ENCODE results near the gene SAT1.

SAT1 gene

GRCh38 chrX:23779025-23779424, 3.9 kb upstream of the SAT1 start:
- no peak for DNase-seq

DNA sequence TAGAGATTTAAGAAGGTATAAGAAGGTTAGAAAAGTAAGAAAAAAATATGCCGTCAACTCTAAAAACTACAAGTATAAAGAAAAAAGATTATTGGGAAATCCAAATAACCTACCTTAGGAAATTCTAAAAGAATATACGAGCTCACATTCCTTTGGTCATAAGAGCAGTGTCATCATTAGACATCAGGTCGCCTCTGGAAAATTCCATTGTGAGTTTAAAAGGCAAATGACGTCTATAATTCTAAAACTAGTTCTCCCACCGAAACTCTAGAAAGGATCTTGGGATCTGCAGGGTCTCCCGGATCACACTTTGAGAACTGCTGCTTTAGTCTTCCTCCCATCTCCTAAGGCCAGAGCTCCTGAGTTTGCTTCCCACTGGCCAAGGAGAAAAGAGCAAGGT, 518 bp upstream of the SAT1 start:
- no peak for DNase-seq

DNA sequence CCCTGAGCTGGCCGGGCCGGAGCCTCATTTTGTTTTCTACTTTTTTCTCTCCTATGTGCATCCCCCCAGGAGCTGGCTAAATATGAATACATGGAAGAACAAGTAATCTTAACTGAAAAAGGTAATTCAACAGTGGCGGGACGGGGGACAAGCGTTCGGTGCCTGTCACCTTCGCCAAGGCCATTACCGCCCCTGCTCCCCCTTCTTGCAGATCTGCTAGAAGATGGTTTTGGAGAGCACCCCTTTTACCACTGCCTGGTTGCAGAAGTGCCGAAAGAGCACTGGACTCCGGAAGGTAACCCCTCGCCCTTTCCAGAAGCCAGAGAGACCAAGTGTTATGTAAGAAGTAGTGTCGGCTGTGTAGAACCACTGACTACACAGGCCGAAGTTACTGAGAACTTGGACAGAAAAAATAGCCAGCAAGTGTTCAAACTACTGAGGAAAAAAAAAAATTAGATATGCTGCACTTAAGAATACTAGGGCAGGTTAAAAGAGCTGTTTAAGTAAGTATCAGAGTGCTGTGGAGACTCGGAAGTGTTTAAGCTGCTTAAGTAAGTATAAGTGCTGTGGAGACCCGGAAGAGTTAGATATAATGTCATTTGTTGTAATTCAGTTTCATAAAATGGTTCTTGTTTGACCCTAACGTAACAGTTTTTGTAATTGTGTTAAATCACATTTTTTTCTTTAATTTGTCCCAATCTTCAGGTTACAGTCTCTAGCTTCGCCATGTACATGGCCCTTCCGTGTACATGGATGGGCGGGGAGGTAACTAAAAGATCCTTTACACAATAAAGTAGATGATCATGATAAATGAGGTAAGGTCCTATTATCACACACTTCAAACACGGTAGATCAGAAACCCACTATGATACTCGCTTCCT, 856 bp downstream of the SAT1 start:
- no peak for DNase-seq

DNA sequence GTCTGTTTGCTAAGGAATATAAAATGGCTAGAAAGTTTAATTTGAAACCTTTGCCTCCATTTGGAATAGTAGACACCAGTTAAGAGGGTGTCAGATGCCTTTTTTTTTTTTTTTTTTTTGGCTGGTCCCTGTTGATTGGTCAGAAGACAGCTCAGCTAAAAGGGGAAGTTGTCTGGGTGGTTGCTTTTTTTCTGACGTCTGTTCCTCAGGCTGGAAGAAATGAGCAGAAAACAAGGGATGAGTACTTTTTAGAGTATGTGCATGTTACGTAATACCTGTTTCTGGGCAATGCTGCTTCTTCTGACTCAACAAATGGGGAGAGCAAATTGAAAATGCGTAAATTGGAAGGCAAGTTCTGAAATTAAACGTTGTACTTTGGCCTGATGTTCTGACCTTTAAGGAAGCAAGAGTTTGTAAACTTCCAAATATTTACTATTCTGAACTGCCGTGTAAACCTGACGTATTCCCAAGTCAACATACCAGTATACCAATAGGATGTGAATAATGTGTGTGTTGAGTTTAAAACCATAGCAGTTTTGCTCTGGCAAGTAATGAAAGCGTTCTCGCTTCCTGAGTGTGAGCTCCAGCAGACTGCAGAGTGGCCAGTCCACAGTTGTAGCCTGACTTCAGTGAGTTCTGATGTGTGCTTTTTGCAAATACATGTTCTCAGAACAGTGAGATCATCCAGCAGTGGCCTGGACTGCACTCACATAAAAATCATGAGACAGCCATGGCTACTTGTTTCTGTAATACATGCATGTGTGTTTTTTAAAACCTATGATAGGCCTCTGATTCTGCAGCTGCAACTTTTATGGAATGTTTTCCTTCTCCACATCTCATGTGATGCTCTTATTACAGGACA, 1.7 kb downstream of the SAT1 start:
- peak; percentile 46 for DNase-seq

DNA sequence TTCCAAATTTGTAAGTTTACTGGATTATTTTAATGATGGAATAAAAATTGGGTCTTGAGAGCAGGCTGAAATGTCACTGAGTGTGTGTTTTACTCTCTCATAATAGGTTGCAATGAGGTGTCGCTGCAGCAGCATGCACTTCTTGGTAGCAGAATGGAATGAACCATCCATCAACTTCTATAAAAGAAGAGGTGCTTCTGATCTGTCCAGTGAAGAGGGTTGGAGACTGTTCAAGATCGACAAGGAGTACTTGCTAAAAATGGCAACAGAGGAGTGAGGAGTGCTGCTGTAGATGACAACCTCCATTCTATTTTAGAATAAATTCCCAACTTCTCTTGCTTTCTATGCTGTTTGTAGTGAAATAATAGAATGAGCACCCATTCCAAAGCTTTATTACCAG, 2.6 kb downstream of the SAT1 start:
- DNase-seq = no peak

DNA sequence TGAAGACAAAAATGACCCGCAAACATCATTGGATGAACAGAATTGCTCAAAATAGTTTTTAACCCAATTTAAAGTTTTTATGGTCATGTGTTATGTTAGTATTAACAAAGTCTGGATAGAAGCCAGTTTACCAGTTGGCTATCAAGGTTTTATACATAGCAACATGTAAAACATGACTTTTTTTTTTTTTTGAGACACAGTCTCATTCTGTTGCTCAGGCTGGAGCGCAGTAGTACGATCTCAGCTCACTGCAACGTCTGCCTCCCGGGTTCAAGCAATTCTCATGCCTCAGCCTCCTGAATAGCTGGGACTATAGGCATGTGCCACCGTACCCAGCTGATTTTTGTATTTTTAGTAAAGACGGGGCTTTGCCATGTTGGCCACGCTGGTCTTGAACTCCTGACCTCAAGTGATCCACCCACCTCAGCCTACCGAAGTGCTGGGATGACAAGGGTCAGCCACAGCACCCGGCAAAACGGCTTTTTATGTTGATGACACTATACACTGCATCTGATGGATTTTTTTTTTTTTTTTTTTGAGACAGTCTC, 3.4 kb downstream of the SAT1 start:
- DNase-seq = no peak

GRCh38 chrX:23787745-23788118, 4.8 kb downstream of the SAT1 start:
- DNase-seq = no peak

- no peak for DNase-seq
Observed at GRCh38 chrX:23788521-23788920, 5.5 kb downstream of the SAT1 start.

GRCh38 chrX:23788946-23789345, 6.0 kb downstream of the SAT1 start:
- no peak for DNase-seq

GRCh38 chrX:23789386-23790154, 6.6 kb downstream of the SAT1 start:
- no peak for DNase-seq

GRCh38 chrX:23790155-23790497, 7.2 kb downstream of the SAT1 start:
- DNase-seq = no peak

GRCh38 chrX:23792861-23793553, 10.0 kb downstream of the SAT1 start:
- DNase-seq = no peak

GRCh38 chrX:23795221-23795620, 12.2 kb downstream of the SAT1 start:
- no peak for DNase-seq

DNA sequence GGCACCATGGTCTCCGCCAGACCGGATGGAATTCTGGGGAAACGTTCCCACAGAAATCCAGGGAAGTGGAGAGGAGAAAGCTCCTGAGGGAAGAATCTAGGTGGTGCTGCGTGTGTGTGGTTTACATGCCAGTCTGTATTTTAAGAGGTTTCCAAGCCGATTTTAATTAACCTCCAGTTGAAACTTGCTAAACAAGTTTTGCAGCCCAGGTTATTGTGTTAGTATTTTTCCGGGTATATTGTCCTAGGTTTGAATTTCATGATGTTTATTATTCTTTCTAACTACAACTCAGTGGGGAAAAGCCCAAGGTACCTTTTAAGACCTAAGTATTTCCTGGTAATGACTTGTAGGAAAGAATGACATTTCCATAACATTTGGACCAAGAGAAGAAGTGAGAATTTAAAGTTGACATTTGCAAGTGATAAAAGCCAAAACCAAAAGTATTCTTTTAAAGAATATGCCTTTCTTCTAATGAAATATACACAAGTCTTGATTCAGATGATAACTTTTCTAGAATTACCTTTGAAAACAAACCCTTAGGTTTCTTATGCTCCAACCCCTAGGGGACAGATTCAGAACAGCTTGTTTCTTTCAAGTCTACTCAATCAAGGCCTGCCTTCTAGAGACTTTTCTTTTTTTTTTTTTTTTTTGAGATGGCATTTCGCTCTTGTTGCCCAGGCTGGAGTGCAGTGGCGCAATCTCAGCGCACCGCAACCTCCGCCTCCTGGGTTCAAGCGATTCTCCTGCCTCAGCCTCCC, 14.6 kb downstream of the SAT1 start:
- no peak for DNase-seq

DNA sequence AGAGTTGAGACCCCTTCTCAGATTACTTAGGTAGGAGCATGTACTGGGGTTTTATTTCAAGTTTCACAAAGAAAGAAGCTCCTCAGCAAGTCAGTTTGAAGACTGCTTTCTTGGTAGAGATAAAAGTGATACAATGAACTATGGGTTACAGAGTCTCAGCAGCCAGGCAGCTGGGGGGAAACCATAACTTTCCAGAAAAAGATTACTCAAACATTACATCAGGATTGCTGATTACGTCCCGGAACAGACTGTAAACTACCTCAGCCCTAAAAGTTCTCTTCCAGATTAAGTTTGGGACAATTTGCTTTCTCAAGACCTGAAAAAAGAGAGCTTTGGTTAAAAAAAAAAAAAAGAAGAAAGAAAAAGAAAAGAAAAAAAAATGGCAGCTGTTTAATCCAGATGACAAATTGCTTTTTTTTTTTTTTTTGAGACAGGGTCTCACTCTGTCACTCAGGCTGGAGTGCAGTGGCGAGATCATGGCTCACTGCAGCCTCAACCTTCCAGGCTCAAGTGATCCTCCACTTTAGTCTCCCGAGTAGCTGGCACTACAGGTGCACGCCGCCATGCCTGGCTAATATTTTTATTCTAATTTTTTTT, 16.6 kb downstream of the SAT1 start:
- no peak for DNase-seq

GRCh38 chrX:23802431-23802830, 19.5 kb downstream of the SAT1 start:
- no peak for DNase-seq

GRCh38 chrX:23803931-23804381, 21.0 kb downstream of the SAT1 start:
- DNase-seq = no peak

- no peak for DNase-seq
Observed at GRCh38 chrX:23804578-23804977, 21.6 kb downstream of the SAT1 start.

DNA sequence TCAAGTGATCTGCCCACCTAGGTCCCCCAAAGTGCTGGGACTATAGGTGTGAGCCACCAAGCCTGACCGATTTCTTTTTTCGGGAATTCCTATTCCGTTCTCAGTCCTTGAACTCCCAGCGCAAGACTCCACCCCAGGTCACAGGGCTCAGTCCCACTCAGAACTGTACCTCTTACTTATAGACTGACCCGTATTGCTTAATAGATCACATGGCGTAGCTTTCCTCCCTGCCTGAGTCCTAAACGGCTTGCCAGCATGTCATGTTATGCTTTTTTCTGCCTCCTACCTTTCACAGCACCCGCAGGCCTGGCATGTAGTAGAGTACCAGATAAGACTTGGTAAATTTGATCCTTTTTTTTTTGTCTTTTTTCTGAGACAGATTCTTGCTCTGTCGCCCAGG, 22.4 kb downstream of the SAT1 start:
- no peak for DNase-seq

DNA sequence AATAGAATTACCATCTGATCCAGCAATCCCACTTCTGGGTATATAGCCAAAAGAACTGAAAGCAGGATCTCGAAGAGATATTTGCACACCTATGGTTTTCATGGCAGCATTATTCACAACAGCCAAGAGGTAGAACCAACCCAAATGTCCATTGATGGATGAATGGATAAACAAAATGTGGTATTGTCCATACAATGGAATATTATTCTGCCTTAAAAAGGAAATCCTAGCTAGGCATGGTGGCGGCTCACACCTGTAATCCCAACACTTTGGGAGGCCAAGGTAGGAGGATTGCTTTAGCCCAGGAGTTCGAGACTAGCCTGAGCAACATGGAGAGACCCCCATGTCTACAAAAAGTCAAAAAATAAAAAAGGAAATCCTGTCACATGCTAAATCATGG, 27.3 kb downstream of the SAT1 start:
- DNase-seq = no peak

- DNase-seq = no peak
Observed at GRCh38 chrX:23811108-23811651, 28.2 kb downstream of the SAT1 start.

Measured in activated CD4-positive, alpha-beta T cell treated with anti-CD3 and anti-CD28 coated beads, Interleukin-10, Interleukin-2, amounts not matched to agents 100 ng/mL and 50 ng/mL, durations not matched to agents 16 hours and 8 hours (primary cell).